CD4-positive, alpha-beta T cell treated with Interleukin-21 for 1 hour (primary cell): ENCODE measurements around the gene PSD2.

ENCODE experiments used
- DNase-seq: peaks from one replicate; pipeline ENCODE4 v3.0.0-alpha.2; 2020

Gene PSD2

GRCh38 chr5:139884734-139885133 lies 89.1 kb downstream of the PSD2 start:
- no peak for DNase-seq

- no peak for DNase-seq
Observed at GRCh38 chr5:139885172-139885856, 89.7 kb downstream of the PSD2 start.

GRCh38 chr5:139885857-139886208 lies 90.2 kb downstream of the PSD2 start:
- DNase-seq: no peak

GRCh38 chr5:139886213-139886612 lies 90.6 kb downstream of the PSD2 start:
- DNase-seq: no peak

GRCh38 chr5:139888370-139888769 lies 92.8 kb downstream of the PSD2 start:
- DNase-seq: no peak

GRCh38 chr5:139889410-139889809 lies 93.8 kb downstream of the PSD2 start:
- DNase-seq: no peak

- no peak for DNase-seq
Observed at GRCh38 chr5:139893873-139894272, 98.3 kb downstream of the PSD2 start.
